Upper lobe of left lung (tissue), 6 donors: ENCODE results near the gene SMAD3. TPM values are rescaled to one million over a fixed set of nuclear protein-coding genes. Genes with fewer than 3 reads are reported as not detected.
"Not testable (repeated sequence)": the region's sequence is repeated elsewhere in the genome, so short reads cannot be mapped to it uniquely, and the experiment has no call there.

ENCODE experiments used
- ATAC-seq, 2 donors: fragments of 200-7000 bp; cut with Tn5 transposase; one replicate each; pipeline ENCODE4 v1.9.1; 2022; ENCODE audit warnings: mild to moderate bottlenecking in 2 of 2, moderate library complexity in 2 of 2; ENCODE audit not compliant: low FRiP score in 2 of 2
- DNase-seq, 2 donors: peaks; one replicate each; pipeline ENCODE4 v3.0.0-alpha.2; 2019 to 2020
- H3K27ac ChIP-seq, 4 donors: fragments of 200-600 bp; sonication (generic); one replicate each; pipeline ENCODE4 v1.5.1; 2016 to 2019
- H3K27me3 ChIP-seq, 4 donors: fragments of 200-600 bp; sonication (generic); one replicate each; pipeline ENCODE4 v1.5.1; 2017 to 2019
- H3K36me3 ChIP-seq, 4 donors: fragments of 200-600 bp; sonication (generic); one replicate each; pipeline ENCODE4 v1.5.1; 2016 to 2019
- H3K4me1 ChIP-seq, 4 donors: fragments of 200-600 bp; sonication (generic); one replicate each; pipeline ENCODE4 v1.5.1; 2018 to 2019
- H3K4me3 ChIP-seq, 4 donors: fragments of 200-600 bp; sonication (generic); one replicate each; pipeline ENCODE4 v1.5.1; 2017 to 2019; ENCODE audit warnings: mild to moderate bottlenecking in 2 of 4, moderate library complexity in 1 of 4
- H3K9me3 ChIP-seq, 4 donors: fragments of 200-600 bp; sonication (generic); one replicate each; pipeline ENCODE4 v1.5.1; 2018 to 2019
- CTCF ChIP-seq, 6 experiments: fragments of 450-650 bp in 4 of 6; fragments of 200-600 bp in 2 of 6; sonication (generic) in 2 of 6; IDR thresholded peaks; one replicate each; pipeline ENCODE4 v1.5.1; 2016 to 2019; ENCODE audit warnings: antibody characterized with exemption in 6 of 6
- EP300 ChIP-seq, 4 donors: sonication (generic); formaldehyde crosslinking; IDR thresholded peaks; one replicate each; pipeline ENCODE4 v1.5.1; 2017; ENCODE audit warnings: antibody characterized with exemption in 4 of 4, control low read depth in 2 of 4
- POLR2A ChIP-seq, 4 donors: fragments of 450-650 bp; IDR thresholded peaks; one replicate each; pipeline ENCODE4 v1.5.1; 2016 to 2017; ENCODE audit warnings: antibody characterized with exemption in 4 of 4, mild to moderate bottlenecking in 2 of 4
- POLR2AphosphoS5 ChIP-seq, 2 donors: sonication (generic); formaldehyde crosslinking; IDR thresholded peaks; one replicate each; pipeline ENCODE4 v1.5.1; 2017; ENCODE audit warnings: antibody characterized with exemption in 2 of 2
- WGBS, 2 donors: methylation state at CpG; one replicate each; pipeline ENCODE4 v1.1.5; 2017 to 2018; 5-methylcytosine and 5-hydroxymethylcytosine counted together
- total RNA-seq, 6 donors: library from RNA; depleted of rRNA in 4 of 6; stranded (reverse); fragments of >200 nt in 4 of 6; gene quantifications; one replicate each; pipeline versions ENCODE4 v1.1.0 to v1.2.1, GENCODE V29; 2016 to 2021
- donor health status: DM: no; HTN: no; CAD: no; lungs with moderate emphysema.
- donor health status: DM: no; HTN: yes; CAD: no; lungs with severe emphysema.

The SMAD3 gene
- total RNA-seq, 6 donors from 2014 or later, result 31.7 to 44.5 (median 36.3) TPM

GRCh38 chr15:67070892-67071664 is 5.7 kb downstream of the SMAD3 start:
- Histone ChIP-seq H3K4me3 (no peak overlapping the region), H3K4me1 (peaks cover 52 to 72% (median 64%) of the 10 kb centered on the region in 4 donors), H3K27ac (no peak overlapping the region), H3K27me3 (no peaks in the 10 kb centered on the region), H3K36me3 (no peaks in the 10 kb centered on the region), H3K9me3 (no peaks in the 10 kb centered on the region)
- ATAC-seq (no peak), DNase-seq (no peak)
- 87 to 88% methylated on average over 9 of the region's 9 CpGs for WGBS, 2 donors
- TF ChIP-seq POLR2AphosphoS5 (IDR thresholded peaks at IDR 0.05) (no peak), CTCF (IDR thresholded peaks at IDR 0.05) (no peak), POLR2A (IDR thresholded peaks at IDR 0.05) (no peak), EP300 (IDR thresholded peaks at IDR 0.05) (no peak)

- Histone ChIP-seq H3K27me3 (no peaks in the 10 kb centered on the region), H3K9me3 (no peaks in the 10 kb centered on the region), H3K4me1 (peaks cover 57 to 67% (median 65%) of the 10 kb centered on the region in 4 donors), H3K36me3 (no peaks in the 10 kb centered on the region), H3K27ac (peak overlapping the region in 1 of 4 donors; percentile 14), H3K4me3 (no peak overlapping the region)
- no peak for DNase-seq
- no peak for ATAC-seq
- WGBS, 2 donors, result 63 to 100% methylated on average over 1 of the region's 1 CpG
- no peak for TF ChIP-seq EP300 (IDR thresholded peaks at IDR 0.05)
- TF ChIP-seq POLR2A (IDR thresholded peaks at IDR 0.05), result no peak
- no peak for TF ChIP-seq CTCF (IDR thresholded peaks at IDR 0.05)
- no peak for TF ChIP-seq POLR2AphosphoS5 (IDR thresholded peaks at IDR 0.05)
Observed at GRCh38 chr15:67072442-67072841, 7.0 kb downstream of the SMAD3 start.

DNA sequence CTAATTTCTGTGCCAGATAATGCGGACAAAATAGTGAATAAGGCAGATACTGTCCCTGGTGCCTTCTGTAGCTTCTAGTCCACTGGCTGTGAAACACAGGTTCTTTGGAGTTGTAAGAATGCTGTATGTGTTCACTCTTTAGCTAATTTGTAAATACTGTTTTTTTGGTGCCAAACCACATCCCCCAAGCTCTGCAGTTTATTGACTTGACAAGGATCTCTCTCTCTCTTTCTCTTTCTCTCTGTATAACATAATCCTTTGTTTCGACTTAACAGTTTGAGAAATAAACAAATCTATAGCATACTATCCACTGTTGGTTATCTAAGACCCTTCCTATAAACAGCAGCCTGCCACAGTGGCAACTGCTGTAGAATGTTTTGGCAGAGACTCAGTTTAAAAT is 7.6 kb downstream of the SMAD3 start:
- 87 to 90% methylated on average over 2 of the region's 2 CpGs for WGBS, 2 donors
- peak overlapping the region in 1 of 4 donors; percentile 14 for H3K27ac ChIP-seq
- ATAC-seq (no peak), DNase-seq (no peak)
- H3K4me3 ChIP-seq, result no peak overlapping the region
- H3K27me3 ChIP-seq, result no peaks in the 10 kb centered on the region
- H3K36me3 ChIP-seq, result no peaks in the 10 kb centered on the region
- TF ChIP-seq POLR2AphosphoS5 (IDR thresholded peaks at IDR 0.05) (no peak), CTCF (IDR thresholded peaks at IDR 0.05) (no peak), EP300 (IDR thresholded peaks at IDR 0.05) (no peak), POLR2A (IDR thresholded peaks at IDR 0.05) (no peak)
- no peaks in the 10 kb centered on the region for H3K9me3 ChIP-seq
- H3K4me1 ChIP-seq, result peaks cover 57 to 67% (median 62%) of the 10 kb centered on the region in 4 donors

DNA sequence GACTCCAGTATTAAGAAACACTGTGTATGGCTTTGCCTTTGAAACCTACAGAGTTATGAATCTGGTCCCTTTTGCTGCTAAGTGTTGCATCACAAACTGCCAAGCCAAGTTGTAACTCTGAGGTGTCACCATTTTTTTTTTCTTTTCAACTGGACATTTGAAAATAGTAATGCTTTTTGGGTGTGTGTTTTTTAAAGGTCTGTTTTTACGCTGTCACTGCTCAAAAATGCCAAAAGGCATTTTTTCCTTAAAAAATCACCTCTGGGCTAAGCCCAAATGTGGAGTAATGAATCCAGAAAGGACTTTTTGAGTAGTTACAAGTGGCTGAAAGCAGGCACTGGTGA is 9.5 kb downstream of the SMAD3 start:
- TF ChIP-seq EP300 (IDR thresholded peaks at IDR 0.05), result no peak
- TF ChIP-seq POLR2AphosphoS5 (IDR thresholded peaks at IDR 0.05), result no peak
- TF ChIP-seq CTCF (IDR thresholded peaks at IDR 0.05), result no peak
- TF ChIP-seq POLR2A (IDR thresholded peaks at IDR 0.05), result no peak
- H3K27me3 ChIP-seq, result no peaks in the 10 kb centered on the region
- DNase-seq (no peak), ATAC-seq (peak in 1 of 2 donors; percentile 61)
- 77 to 89% methylated on average over 1 of the region's 1 CpG for WGBS, 2 donors
- H3K4me3 ChIP-seq, result no peak overlapping the region
- H3K4me1 ChIP-seq, result peaks cover 50 to 64% (median 58%) of the 10 kb centered on the region in 4 donors
- no peaks in the 10 kb centered on the region for H3K36me3 ChIP-seq
- peak overlapping the region; percentile 42 to 57 (median 50) for H3K27ac ChIP-seq
- H3K9me3 ChIP-seq, result no peaks in the 10 kb centered on the region

DNA sequence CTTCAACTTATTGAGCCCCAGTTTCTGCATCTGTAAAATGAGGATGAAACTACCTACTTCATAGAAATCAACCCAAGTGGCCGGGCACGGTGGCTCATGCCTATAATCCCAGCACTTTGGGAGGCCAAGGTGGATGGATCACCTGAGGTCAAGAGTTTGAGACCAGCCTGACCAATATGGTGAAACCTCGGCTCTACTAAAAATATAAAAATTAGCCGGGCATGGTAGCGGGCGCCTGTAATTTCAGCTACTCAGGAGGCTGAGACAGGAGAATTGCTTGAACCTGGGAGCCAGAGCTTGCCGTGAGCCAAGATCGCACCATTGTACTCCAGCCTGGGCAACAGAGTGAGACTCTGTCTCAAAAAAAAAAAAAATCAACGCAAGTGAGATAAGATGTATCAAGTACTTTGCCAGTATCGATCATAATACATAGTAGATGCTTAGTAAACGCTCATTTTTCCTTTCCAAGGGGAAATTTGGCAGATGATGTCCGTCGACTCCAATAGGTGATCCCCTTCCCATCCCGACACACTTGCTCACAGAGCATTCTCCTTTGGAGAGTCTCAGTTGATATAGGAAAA is 10.2 kb downstream of the SMAD3 start:
- 96 to 97% methylated on average over 14 of the region's 14 CpGs for WGBS, 2 donors
- not testable (repeated sequence) for H3K9me3 ChIP-seq, H3K4me3 ChIP-seq, H3K27me3 ChIP-seq, ATAC-seq, DNase-seq, H3K36me3 ChIP-seq
- peaks cover 51 to 68% (median 59%) of the 10 kb centered on the region in 4 donors for H3K4me1 ChIP-seq
- H3K27ac ChIP-seq, result peak overlapping the region in 1 of 4 donors; percentile 50
